Bronchial epithelial cell (primary cell): Measurements from ENCODE around the gene VPS18. TPM values are rescaled to one million over a fixed set of nuclear protein-coding genes. Genes with fewer than 3 reads are reported as not detected.
"Not testable (repeated sequence)": the region's sequence is repeated elsewhere in the genome, so short reads cannot be mapped to it uniquely, and the experiment has no call there.

Experiments
- DNase-seq: peaks from one replicate; pipeline ENCODE4 v3.0.0-alpha.2; 2010; ENCODE audit warnings: low read depth
- FAIRE-seq: peaks from 2 replicates; lab custom pipeline; 2011; peaks lifted over from hg19 to GRCh38; lab: Jason Lieb, UNC
- H3K27me3 ChIP-seq: 2 replicates; pipeline ENCODE4 v1.5.1; 2011; ENCODE audit warnings: low read length; ENCODE audit not compliant: control insufficient read depth, insufficient read depth
- H3K36me3 ChIP-seq: 2 replicates; pipeline ENCODE4 v1.5.1; 2011; ENCODE audit warnings: low read length; ENCODE audit not compliant: control insufficient read depth, insufficient read depth
- H3K4me3 ChIP-seq: 2 replicates; pipeline ENCODE4 v1.5.1; 2011; ENCODE audit warnings: mild to moderate bottlenecking, low read depth, low read length, control low read depth
- CTCF ChIP-seq: IDR thresholded peaks from 2 replicates; pipeline ENCODE4 v1.5.1; 2011; ENCODE audit warnings: mild to moderate bottlenecking, moderate library complexity, low read length, control low read depth, inconsistent platforms; ENCODE audit not compliant: insufficient read depth, severe bottlenecking
- total RNA-seq: library from RNA; depleted of rRNA; stranded (reverse); fragments of >200 nt; gene quantifications from 2 replicates; pipeline ENCODE4 v1.2.1, GENCODE V29; 2014

The VPS18 gene
- total RNA-seq, 1 donor from 2014 or later = 26.3 TPM

GRCh38 chr15:40855706-40856234 lies 38.5 kb upstream of the VPS18 start:
- TF ChIP-seq CTCF = no peak
- Histone ChIP-seq H3K4me3 (no peak overlapping the region), H3K36me3 (peaks cover 44% of the 10 kb centered on the region), H3K27me3 (no peaks in the 10 kb centered on the region)
- DNase-seq (no peak), FAIRE-seq (no peak)

DNA sequence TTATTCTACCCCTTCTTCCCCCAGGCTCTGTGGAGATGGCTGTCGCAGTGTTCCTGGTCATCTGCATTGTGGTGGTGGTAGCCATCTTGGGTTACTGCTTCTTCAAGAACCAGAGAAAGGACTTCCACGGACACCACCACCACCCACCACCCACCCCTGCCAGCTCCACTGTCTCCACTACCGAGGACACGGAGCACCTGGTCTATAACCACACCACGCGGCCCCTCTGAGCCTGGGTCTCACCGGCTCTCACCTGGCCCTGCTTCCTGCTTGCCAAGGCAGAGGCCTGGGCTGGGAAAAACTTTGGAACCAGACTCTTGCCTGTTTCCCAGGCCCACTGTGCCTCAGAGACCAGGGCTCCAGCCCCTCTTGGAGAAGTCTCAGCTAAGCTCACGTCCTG lies 37.5 kb upstream of the VPS18 start:
- FAIRE-seq (no peak), DNase-seq (no peak)
- Histone ChIP-seq H3K4me3 (no peak overlapping the region), H3K36me3 (peaks cover 41% of the 10 kb centered on the region), H3K27me3 (no peaks in the 10 kb centered on the region)
- no peak for TF ChIP-seq CTCF

- peak; percentile 99 for TF ChIP-seq CTCF
- FAIRE-seq (peak; percentile 36), DNase-seq (peak; percentile 70)
- Histone ChIP-seq H3K36me3 (peaks cover 35% of the 10 kb centered on the region), H3K27me3 (no peaks in the 10 kb centered on the region), H3K4me3 (no peak overlapping the region)
These were observed 36.5 kb upstream of the VPS18 start for GRCh38 chr15:40857601-40858341.

GRCh38 chr15:40858706-40859105 lies 35.5 kb upstream of the VPS18 start:
- H3K4me3 ChIP-seq = no peak overlapping the region
- FAIRE-seq = no peak
- H3K36me3 ChIP-seq = peaks cover 27% of the 10 kb centered on the region
- no peak for TF ChIP-seq CTCF
- no peak for DNase-seq
- no peaks in the 10 kb centered on the region for H3K27me3 ChIP-seq

- DNase-seq (peak; percentile 79), FAIRE-seq (peak; percentile 58)
- H3K4me3 ChIP-seq = no peak overlapping the region
- no peaks in the 10 kb centered on the region for H3K27me3 ChIP-seq
- peaks cover 23% of the 10 kb centered on the region for H3K36me3 ChIP-seq
- TF ChIP-seq CTCF = peak; percentile 98
These were observed 34.9 kb upstream of the VPS18 start for GRCh38 chr15:40859206-40859851.

- DNase-seq, FAIRE-seq, H3K27me3 ChIP-seq, H3K4me3 ChIP-seq: not testable (repeated sequence)
- H3K36me3 ChIP-seq = peaks cover 11% of the 10 kb centered on the region
These were observed 33.1 kb upstream of the VPS18 start for GRCh38 chr15:40861147-40861546.
